H1 (cell line): Measurements from ENCODE around the gene ESRRB. TPM values are rescaled to one million over a fixed set of nuclear protein-coding genes. Genes with fewer than 3 reads are reported as not detected.

Experiments used
- CTCF ChIA-PET: fragments of 300-600 bp; sonication (Branson Sonifier 250); formaldehyde crosslinking; loops from one replicate; lab custom pipeline; 2021; ENCODE audit not compliant: partially characterized antibody; lab: Charles Lee
- POLR2A ChIA-PET: fragments of 300-600 bp; sonication (Branson Sonifier 250); formaldehyde crosslinking; loops from one replicate; lab custom pipeline; 2021; ENCODE audit warnings: inconsistent platforms; ENCODE audit not compliant: partially characterized antibody; lab: Charles Lee
- DNase-seq, 2 experiments: peaks; one replicate each; pipeline versions ENCODE4 v3.0.0 to v3.0.0-alpha.2; 2010 to 2022; ENCODE audit warnings: low spot score in 2 of 2, low read depth in 1 of 2, mixed read lengths in 1 of 2
- FAIRE-seq: peaks from 2 replicates; lab custom pipeline; 2011; peaks lifted over from hg19 to GRCh38; lab: Jason Lieb, UNC
- H2AFZ ChIP-seq: 2 replicates; pipeline ENCODE4 v1.8.1; 2012; ENCODE audit warnings: low read length, inconsistent platforms
- H2AK5ac ChIP-seq: 2 replicates; pipeline ENCODE4 v1.6.1; 2013; ENCODE audit warnings: low read depth, low read length
- H2BK120ac ChIP-seq: replicated peaks from 2 replicates; pipeline ENCODE3; 2013; ENCODE audit warnings: low read depth, low read length, inconsistent platforms
- H2BK12ac ChIP-seq: 2 replicates; pipeline ENCODE4 v1.6.1; 2013; ENCODE audit warnings: low read depth, low read length
- H2BK15ac ChIP-seq: 2 replicates; pipeline ENCODE4 v1.6.1; 2013; ENCODE audit warnings: low read length
- H2BK20ac ChIP-seq: 2 replicates; pipeline ENCODE4 v1.6.1; 2013; ENCODE audit warnings: low read length
- H2BK5ac ChIP-seq: 2 replicates; pipeline ENCODE4 v1.6.1; 2013; ENCODE audit warnings: low read depth, low read length
- H3K14ac ChIP-seq: 2 replicates; pipeline ENCODE4 v1.6.1; 2013; ENCODE audit warnings: inconsistent platforms; ENCODE audit not compliant: insufficient read length
- H3K18ac ChIP-seq: 2 replicates; pipeline ENCODE4 v1.6.1; 2013; ENCODE audit warnings: low read length; ENCODE audit errors: extremely low read depth
- H3K23ac ChIP-seq: 2 replicates; pipeline ENCODE4 v1.6.1; 2013; ENCODE audit warnings: inconsistent platforms; ENCODE audit not compliant: insufficient read length
- H3K23me2 ChIP-seq: 2 replicates; pipeline ENCODE4 v1.6.1; 2013; ENCODE audit warnings: low read depth, low read length
- H3K27ac ChIP-seq: 2 replicates; pipeline ENCODE4 v1.6.1; 2011; ENCODE audit warnings: low read depth, low read length, inconsistent platforms
- H3K27me3 ChIP-seq, 4 experiments: replicated peaks in 1 of 4; 1 replicate in 1 of 4; 2 replicates in 3 of 4; pipeline versions ENCODE4 v1.6.1 to v1.8.1; 2011 to 2013; ENCODE audit warnings: low read length in 3 of 4, mild to moderate bottlenecking in 3 of 4, inconsistent platforms in 2 of 4, mixed read lengths in 2 of 4, moderate library complexity in 1 of 4; ENCODE audit not compliant: control insufficient read depth in 3 of 4, insufficient read depth in 3 of 4; ENCODE audit errors: extremely low read depth in 1 of 4
- H3K36me3 ChIP-seq, 4 experiments: 2 replicates each; pipeline versions ENCODE4 v1.6.1 to v1.8.1; 2011 to 2013; ENCODE audit warnings: mild to moderate bottlenecking in 4 of 4, low read length in 3 of 4, moderate library complexity in 2 of 4, control low read depth in 1 of 4, inconsistent platforms in 1 of 4; ENCODE audit not compliant: insufficient read depth in 4 of 4, control insufficient read depth in 2 of 4
- H3K4ac ChIP-seq: replicated peaks from 2 replicates; pipeline ENCODE3; 2013; ENCODE audit warnings: low read length, low read depth, mixed read lengths, inconsistent platforms; ENCODE audit not compliant: insufficient read length
- H3K4me1 ChIP-seq, 4 experiments: replicated peaks in 1 of 4; 1 replicate in 1 of 4; 2 replicates in 3 of 4; pipeline versions ENCODE4 v1.6.1 to v1.8.1; 2011 to 2013; ENCODE audit warnings: low read length in 3 of 4, inconsistent platforms in 2 of 4, mixed read lengths in 1 of 4; ENCODE audit not compliant: insufficient read depth in 4 of 4, control insufficient read depth in 3 of 4
- H3K4me2 ChIP-seq, 2 experiments: 2 replicates each; pipeline versions ENCODE4 v1.6.1 to v1.8.1; 2011 to 2013; ENCODE audit warnings: low read depth in 2 of 2, low read length in 2 of 2, control low read depth in 1 of 2, inconsistent platforms in 1 of 2, mild to moderate bottlenecking in 1 of 2; ENCODE audit not compliant: insufficient read depth in 1 of 2
- H3K4me3 ChIP-seq, 4 experiments: fragments of 200-600, 300-600 bp in 1 of 4; sonication (generic), shearing (Covaris generic), sonication (Bioruptor Twin) in 1 of 4; 2 replicates each; pipeline versions ENCODE4 v1.5.1 to v1.8.1; 2011 to 2016; ENCODE audit warnings: low read length in 4 of 4, low read depth in 3 of 4, control low read depth in 2 of 4, inconsistent platforms in 2 of 4, mild to moderate bottlenecking in 2 of 4, mixed read lengths in 1 of 4, moderate library complexity in 1 of 4; ENCODE audit not compliant: insufficient read depth in 2 of 4; ENCODE audit errors: extremely low read depth in 1 of 4
- H3K56ac ChIP-seq: replicated peaks from 2 replicates; pipeline ENCODE3; 2013; ENCODE audit warnings: low read depth, mild to moderate bottlenecking, mixed read lengths, low read length, inconsistent platforms; ENCODE audit not compliant: insufficient read length
- H3K79me1 ChIP-seq: 2 replicates; pipeline ENCODE4 v1.6.1; 2013; ENCODE audit warnings: low read depth, low read length, control low read depth
- H3K79me2 ChIP-seq, 2 experiments: 2 replicates each; pipeline versions ENCODE4 v1.6.1 to v1.8.1; 2012 to 2013; ENCODE audit warnings: low read length in 2 of 2, mild to moderate bottlenecking in 2 of 2, inconsistent platforms in 1 of 2; ENCODE audit not compliant: insufficient read depth in 2 of 2, control insufficient read depth in 1 of 2
- H3K9ac ChIP-seq, 4 experiments: replicated peaks in 1 of 4; 1 replicate in 1 of 4; 2 replicates in 3 of 4; pipeline versions ENCODE4 v1.6.1 to v1.8.1; 2011 to 2013; ENCODE audit warnings: low read depth in 3 of 4, low read length in 3 of 4, control low read depth in 2 of 4, mild to moderate bottlenecking in 2 of 4, moderate library complexity in 2 of 4, inconsistent platforms in 1 of 4; ENCODE audit errors: extremely low read depth in 1 of 4
- H3K9me3 ChIP-seq, 2 experiments: 2 replicates each; pipeline versions ENCODE4 v1.6.1 to v1.8.1; 2012 to 2013; ENCODE audit warnings: mild to moderate bottlenecking in 2 of 2, moderate library complexity in 2 of 2, control low read depth in 1 of 2, inconsistent platforms in 1 of 2, low read depth in 1 of 2, low read length in 1 of 2, mixed read lengths in 1 of 2; ENCODE audit not compliant: insufficient read depth in 2 of 2
- H4K20me1 ChIP-seq, 2 experiments: replicated peaks in 1 of 2; 2 replicates each; pipeline versions ENCODE3 to v1.8.1; 2011 to 2013; ENCODE audit warnings: inconsistent platforms in 2 of 2, low read length in 2 of 2, mild to moderate bottlenecking in 1 of 2; ENCODE audit not compliant: insufficient read depth in 2 of 2, control insufficient read depth in 1 of 2
- H4K5ac ChIP-seq: 2 replicates; pipeline ENCODE4 v1.6.1; 2013; ENCODE audit warnings: low read length, low read depth, mixed read lengths, inconsistent platforms; ENCODE audit not compliant: insufficient read length
- H4K8ac ChIP-seq: 2 replicates; pipeline ENCODE4 v1.8.0; 2013; ENCODE audit warnings: mild to moderate bottlenecking, moderate library complexity, low read length, inconsistent platforms; ENCODE audit not compliant: insufficient read depth; ENCODE audit errors: extremely low read depth
- H4K91ac ChIP-seq: replicated peaks from 2 replicates; pipeline ENCODE3; 2013; ENCODE audit warnings: low read length, mixed read lengths, inconsistent platforms; ENCODE audit not compliant: insufficient read length
- POLR2A ChIP-seq, 2 experiments: IDR thresholded peaks; 1 replicate in 1 of 2; 2 replicates in 1 of 2; pipeline ENCODE4 v1.6.1; 2011; ENCODE audit warnings: low read depth in 2 of 2, low read length in 2 of 2, mild to moderate bottlenecking in 2 of 2; ENCODE audit errors: control extremely low read depth in 1 of 2
- SAP30 ChIP-seq: fragments of 300-600 bp; sonication (generic); IDR thresholded peaks from 2 replicates; pipeline ENCODE4 v1.7.1; 2012; ENCODE audit warnings: low read length, moderate library complexity, mild to moderate bottlenecking, inconsistent platforms; ENCODE audit not compliant: insufficient read depth, insufficient replicate concordance
- YY1 ChIP-seq: IDR thresholded peaks from 2 replicates; pipeline ENCODE4 v1.6.1; 2011; ENCODE audit warnings: low read depth, mild to moderate bottlenecking, low read length
- WGBS, 2 experiments: shearing (Covaris generic) in 1 of 2; methylation state at CpG; one replicate each; pipeline versions ENCODE4 v1.1.6 to v1.1.7; 2013 to 2015; ENCODE audit warnings: low lambda C conversion rate in 2 of 2, mixed read lengths in 2 of 2, inconsistent platforms in 1 of 2, low coverage in 1 of 2, missing lambda C conversion rate in 1 of 2; ENCODE audit not compliant: insufficient replicate concordance in 2 of 2, insufficient coverage in 1 of 2, insufficient read length in 1 of 2; ENCODE audit errors: extremely low coverage in 1 of 2, missing lambda C conversion rate in 1 of 2; 5-methylcytosine and 5-hydroxymethylcytosine counted together
- polyA plus RNA-seq, 7 experiments: library from polyadenylated mRNA; depleted of rRNA in 3 of 7; stranded (reverse) in 5 of 7; unstranded in 2 of 7; fragments of >200 nt in 5 of 7; fragments of 200-250 nt in 2 of 7; gene quantifications; 1 replicate in 5 of 7; 2 replicates in 1 of 7; 4 replicates in 1 of 7; pipeline versions ENCODE4 v1.2.1 to v1.2.3, GENCODE V29; 2011 to 2013; ENCODE audit warnings: missing spikeins in 2 of 7, mixed read lengths in 2 of 7
- total RNA-seq: library from RNA; stranded (reverse); fragmentation: NEBNext Ultra II Directional; extraction: Animal tissue kit (Norgen Biotek cat#: 25700); gene quantifications from 2 replicates; pipeline ENCODE4 v1.2.1, GENCODE V29; 2021

The ESRRB gene
- total and polyA plus RNA-seq, 2 of the 8 experiments (the other 6 are each of a cell fraction or from before 2014, with no cell fraction given): 0.29 to 0.45 TPM

DNA sequence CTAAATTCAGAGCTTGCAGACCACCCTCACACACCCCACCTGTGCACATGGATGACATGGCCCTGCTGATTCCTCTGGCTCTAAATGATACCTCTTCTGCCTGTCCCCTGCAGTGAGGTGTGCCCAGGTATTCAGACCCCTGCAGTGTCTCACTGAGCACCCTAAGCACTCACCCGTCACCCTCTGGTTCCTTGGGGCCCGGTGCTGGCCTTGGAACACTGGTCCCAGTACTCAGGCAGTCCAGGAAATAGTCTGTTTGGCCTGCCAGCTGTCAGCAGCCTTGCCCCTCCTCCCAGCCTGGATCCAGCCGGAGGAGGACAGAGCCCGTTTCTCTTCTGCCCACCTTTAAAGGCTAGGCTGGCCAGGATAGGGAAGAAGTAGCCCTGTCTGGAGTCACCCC is 44.9 kb downstream of the ESRRB start:
- no peak overlapping the region for H3K23ac ChIP-seq
- no peaks in the 10 kb centered on the region for H4K20me1 ChIP-seq
- no peaks in the 10 kb centered on the region for H3K79me2 ChIP-seq
- CTCF ChIA-PET: interaction anchor here (0.9 to 1.2 kb wide), 4 partner anchors 8 to 69 kb away, joined by 3 to 6 read pairs (median 4); no protein-coding TSS in a partner anchor
- no peak overlapping the region for H3K4me3 ChIP-seq
- H3K23me2 ChIP-seq: no peaks in the 10 kb centered on the region; the same call in 1 of the 2 replicates
- no peak overlapping the region for H2BK15ac ChIP-seq
- no peak overlapping the region for H2BK20ac ChIP-seq
- H3K9me3 ChIP-seq: peaks cover 0 to 1% of the 10 kb centered on the region in 2 experiments; a peak in 1 of 4 replicates
- no peak for DNase-seq
- no peak overlapping the region for H3K18ac ChIP-seq
- H2BK120ac ChIP-seq: no peak overlapping the region
- H3K36me3 ChIP-seq: no peaks in the 10 kb centered on the region
- H2AFZ ChIP-seq: no peak overlapping the region
- H2BK5ac ChIP-seq: no peak overlapping the region
- no peak overlapping the region; the same call in 1 of the 2 replicates for H2BK12ac ChIP-seq
- H3K27me3 ChIP-seq: no peaks in the 10 kb centered on the region
- WGBS, 2 experiments: 76% methylated on average over 4 of the region's 4 CpGs; no CpG with 5 or more reads in 1 of the 2 experiments
- H3K56ac ChIP-seq: no peak overlapping the region
- H3K4me1 ChIP-seq: peaks cover 3 to 11% (median 7%) of the 10 kb centered on the region in 4 experiments; a peak in 6 of 7 replicates
- H4K91ac ChIP-seq: no peak overlapping the region
- H3K79me1 ChIP-seq: no peaks in the 10 kb centered on the region
- FAIRE-seq: no peak
- H4K8ac ChIP-seq: no peak overlapping the region; the same call in 1 of the 2 replicates
- H3K27ac ChIP-seq: no peak overlapping the region
- no peak overlapping the region for H3K4me2 ChIP-seq
- POLR2A ChIA-PET: interaction anchor here (0.6 to 1.2 kb wide), 3 partner anchors 8 to 223 kb away, joined by 3 to 5 read pairs (median 3); no protein-coding TSS in a partner anchor
- no peak for TF ChIP-seq POLR2A (IDR thresholded peaks at IDR 0.05; ENCODE audit: control extremely low read depth in 1 of 2, low read depth in 2 of 2, low read length in 2 of 2)
- no peak for TF ChIP-seq YY1
- TF ChIP-seq SAP30: no peak
- H3K14ac ChIP-seq: no peak overlapping the region
- no peak overlapping the region for H3K4ac ChIP-seq
- no peak overlapping the region for H4K5ac ChIP-seq
- no peak overlapping the region for H3K9ac ChIP-seq
- no peak overlapping the region for H2AK5ac ChIP-seq
